Prostate gland (tissue), 2 donors: ENCODE data around the gene HBB.

Experiments used
- CTCF ChIP-seq, 4 experiments: fragments of 200-600 bp in 2 of 4; fragments of 450-650 bp in 2 of 4; sonication (generic) in 2 of 4; IDR thresholded peaks; 1 replicate in 3 of 4; 2 replicates in 1 of 4; pipeline ENCODE4 v1.5.1; 2016 to 2019; ENCODE audit warnings: antibody characterized with exemption in 4 of 4, mild to moderate bottlenecking in 2 of 4, moderate library complexity in 2 of 4
- POLR2A ChIP-seq: fragments of 450-650 bp; IDR thresholded peaks from one replicate; pipeline ENCODE4 v1.6.1; 2016; ENCODE audit warnings: antibody characterized with exemption, mild to moderate bottlenecking
- POLR2AphosphoS5 ChIP-seq: sonication (generic); formaldehyde crosslinking; IDR thresholded peaks from one replicate; pipeline ENCODE4 v1.6.1; 2017; ENCODE audit warnings: antibody characterized with exemption

- TF ChIP-seq POLR2A, result no peak
- no peak for TF ChIP-seq CTCF (IDR thresholded peaks at IDR 0.05)
- TF ChIP-seq POLR2AphosphoS5, result no peak
Measured at GRCh38 chr11:5238486-5238885, 11.6 kb upstream of the HBB start.
